ENCODE measurements around the gene NTS.

NTS gene

GRCh38 chr12:85874031-85874461, at the start of gene NTS:
NTS (plus strand) TSS chr12:85874295; CDS start chr12:85874404, 109 bp downstream.
- DNase-seq (ENCODE audit: low spot score), result no peak

- DNase-seq (ENCODE audit: low spot score), result no peak
Observed at GRCh38 chr12:85825746-85826145, 48.3 kb upstream of the NTS start.

GRCh38 chr12:85828576-85828975, 45.5 kb upstream of the NTS start:
- DNase-seq (ENCODE audit: low spot score), result no peak

GRCh38 chr12:85829391-85829790, 44.7 kb upstream of the NTS start:
- DNase-seq (ENCODE audit: low spot score), result no peak

- DNase-seq (ENCODE audit: low spot score), result no peak
Observed at GRCh38 chr12:85831327-85831990, 42.6 kb upstream of the NTS start.

GRCh38 chr12:85833579-85833978, 40.5 kb upstream of the NTS start:
- no peak for DNase-seq (ENCODE audit: low spot score)

- DNase-seq (ENCODE audit: low spot score), result no peak
Observed at GRCh38 chr12:85834378-85834777, 39.7 kb upstream of the NTS start.

- DNase-seq (ENCODE audit: low spot score), result no peak
Observed at GRCh38 chr12:85835426-85836196, 38.5 kb upstream of the NTS start.

GRCh38 chr12:85836197-85837090, 37.7 kb upstream of the NTS start, which contains the start of gene RASSF9:
RASSF9 (minus strand) TSS chr12:85836409; CDS start chr12:85836201, 208 bp downstream.
- DNase-seq (ENCODE audit: low spot score), result no peak

- no peak for DNase-seq (ENCODE audit: low spot score)
Observed at GRCh38 chr12:85843606-85844310, 30.3 kb upstream of the NTS start.

GRCh38 chr12:85849344-85849743, 24.8 kb upstream of the NTS start:
- DNase-seq (ENCODE audit: low spot score), result no peak

- no peak for DNase-seq (ENCODE audit: low spot score)
Observed at GRCh38 chr12:85855305-85855704, 18.8 kb upstream of the NTS start.

GRCh38 chr12:85856966-85857365, 17.1 kb upstream of the NTS start:
- no peak for DNase-seq (ENCODE audit: low spot score)

GRCh38 chr12:85865890-85866289, 8.2 kb upstream of the NTS start:
- DNase-seq (ENCODE audit: low spot score), result peak; percentile 34

- DNase-seq (ENCODE audit: low spot score), result peak; percentile 52
Observed at GRCh38 chr12:85866986-85867776, 6.9 kb upstream of the NTS start.

- DNase-seq (ENCODE audit: low spot score), result peak; percentile 28
Observed at GRCh38 chr12:85872497-85873091, 1.5 kb upstream of the NTS start.

- no peak for DNase-seq (ENCODE audit: low spot score)
Observed at GRCh38 chr12:85877459-85877858, 3.4 kb downstream of the NTS start.

- DNase-seq (ENCODE audit: low spot score), result no peak
Observed at GRCh38 chr12:85883763-85884162, 9.7 kb downstream of the NTS start.

GRCh38 chr12:85894653-85895052, 20.6 kb downstream of the NTS start:
- no peak for DNase-seq (ENCODE audit: low spot score)

GRCh38 chr12:85920324-85920947, 46.3 kb downstream of the NTS start:
- no peak for DNase-seq (ENCODE audit: low spot score)
